ENCODE measurements around the gene RACK1.

Gene RACK1

DNA sequence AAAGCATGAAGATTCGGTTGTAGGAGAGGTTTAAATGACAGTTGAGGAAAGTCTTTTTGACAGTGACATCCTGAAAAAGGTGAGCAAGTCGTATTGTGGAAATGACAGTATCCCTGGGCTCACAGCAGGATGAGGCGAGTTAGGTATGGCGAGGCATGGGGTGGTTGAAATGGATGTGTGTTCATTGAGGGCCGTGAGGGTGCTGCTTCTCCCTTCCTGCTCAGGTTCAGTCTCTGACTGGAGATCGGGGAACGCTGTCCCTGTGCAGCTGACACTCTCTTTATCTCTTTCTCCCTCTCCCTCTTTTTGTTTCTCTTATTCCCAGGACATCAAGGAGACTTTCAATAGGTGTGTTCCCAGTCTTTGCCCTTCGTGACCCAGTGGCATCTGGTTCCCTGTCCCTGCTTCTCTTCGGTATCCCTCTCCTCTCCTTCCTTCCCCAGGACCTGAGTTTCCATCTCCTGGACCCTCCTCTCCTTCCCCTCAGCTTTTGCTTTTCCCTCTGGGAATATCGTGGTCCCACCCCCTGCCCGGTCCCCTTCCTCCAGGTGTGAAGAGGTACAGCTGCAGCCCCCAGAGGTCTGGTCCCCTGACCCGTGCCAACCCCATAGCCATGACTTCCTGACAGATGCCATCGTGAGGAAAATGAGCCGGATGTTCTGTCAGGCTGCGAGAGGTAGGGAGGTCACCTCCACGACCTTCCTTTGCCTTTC lies 10.5 kb downstream of the RACK1 start:
- H3K4me1 ChIP-seq (ENCODE audit: insufficient read depth, low read length, severe bottlenecking): peaks cover 30% of the 10 kb centered on the region
- H3K9me2 ChIP-seq (ENCODE audit: low read depth, low read length): no peaks in the 10 kb centered on the region
- no peaks in the 10 kb centered on the region for H4K20me1 ChIP-seq (ENCODE audit: insufficient read depth, low read length)
- H3K9me3 ChIP-seq (ENCODE audit: low read length): no peaks in the 10 kb centered on the region
- no peaks in the 10 kb centered on the region for H3K79me2 ChIP-seq (ENCODE audit: insufficient read depth, low read length)
- no peaks in the 10 kb centered on the region for H3K27me3 ChIP-seq (ENCODE audit: insufficient read depth, low read length)
- H3K4me3 ChIP-seq (ENCODE audit: low read depth, low read length, poor library complexity, severe bottlenecking): no peak overlapping the region
- TF ChIP-seq, protein P1, sequence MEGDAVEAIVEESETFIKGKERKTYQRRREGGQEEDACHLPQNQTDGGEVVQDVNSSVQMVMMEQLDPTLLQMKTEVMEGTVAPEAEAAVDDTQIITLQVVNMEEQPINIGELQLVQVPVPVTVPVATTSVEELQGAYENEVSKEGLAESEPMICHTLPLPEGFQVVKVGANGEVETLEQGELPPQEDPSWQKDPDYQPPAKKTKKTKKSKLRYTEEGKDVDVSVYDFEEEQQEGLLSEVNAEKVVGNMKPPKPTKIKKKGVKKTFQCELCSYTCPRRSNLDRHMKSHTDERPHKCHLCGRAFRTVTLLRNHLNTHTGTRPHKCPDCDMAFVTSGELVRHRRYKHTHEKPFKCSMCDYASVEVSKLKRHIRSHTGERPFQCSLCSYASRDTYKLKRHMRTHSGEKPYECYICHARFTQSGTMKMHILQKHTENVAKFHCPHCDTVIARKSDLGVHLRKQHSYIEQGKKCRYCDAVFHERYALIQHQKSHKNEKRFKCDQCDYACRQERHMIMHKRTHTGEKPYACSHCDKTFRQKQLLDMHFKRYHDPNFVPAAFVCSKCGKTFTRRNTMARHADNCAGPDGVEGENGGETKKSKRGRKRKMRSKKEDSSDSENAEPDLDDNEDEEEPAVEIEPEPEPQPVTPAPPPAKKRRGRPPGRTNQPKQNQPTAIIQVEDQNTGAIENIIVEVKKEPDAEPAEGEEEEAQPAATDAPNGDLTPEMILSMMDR (IDR thresholded peaks at IDR 0.05; ENCODE audit: low read length): no peak
- no peak for TF ChIP-seq EZH2 (IDR thresholded peaks at IDR 0.05; ENCODE audit: borderline replicate concordance, low read length)
- H3K4me2 ChIP-seq (ENCODE audit: low read length): no peak overlapping the region
- H3K9ac ChIP-seq (ENCODE audit: low read length): no peak overlapping the region
- H3K36me3 ChIP-seq (ENCODE audit: insufficient read depth, low read length): peaks cover 79% of the 10 kb centered on the region
- no peak overlapping the region for H2AFZ ChIP-seq (ENCODE audit: low read length)
- H3K27ac ChIP-seq (ENCODE audit: low read depth, low read length, poor library complexity, severe bottlenecking): peak overlapping the region; percentile 16
- H3F3A ChIP-seq (ENCODE audit: insufficient read depth, low read length): peaks cover 25% of the 10 kb centered on the region

DNA sequence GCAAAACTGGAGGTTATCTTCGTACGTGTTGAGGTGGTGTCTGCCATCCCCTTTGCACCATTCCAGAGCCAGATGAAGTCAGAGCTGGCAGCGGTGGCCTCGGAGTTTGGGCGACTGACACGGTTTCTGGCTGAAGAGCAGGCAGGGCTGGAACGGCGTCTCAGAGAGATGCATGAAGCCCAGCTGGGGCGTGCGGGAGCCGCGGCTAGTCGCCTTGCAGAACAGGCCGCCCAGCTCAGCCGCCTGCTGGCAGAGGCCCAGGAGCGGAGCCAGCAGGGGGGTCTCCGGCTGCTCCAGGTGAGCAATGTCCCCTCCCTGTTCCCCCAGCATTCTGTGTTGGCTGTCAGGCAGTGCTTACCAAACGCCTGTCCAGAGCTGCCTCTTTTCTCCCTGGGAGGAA lies 11.1 kb downstream of the RACK1 start:
- no peaks in the 10 kb centered on the region for H3K9me2 ChIP-seq (ENCODE audit: low read depth, low read length)
- peaks cover 30% of the 10 kb centered on the region for H3K4me1 ChIP-seq (ENCODE audit: insufficient read depth, low read length, severe bottlenecking)
- no peak for TF ChIP-seq EZH2 (IDR thresholded peaks at IDR 0.05; ENCODE audit: borderline replicate concordance, low read length)
- TF ChIP-seq, protein P1 (IDR thresholded peaks at IDR 0.05; ENCODE audit: low read length): no peak
- peaks cover 78% of the 10 kb centered on the region for H3K36me3 ChIP-seq (ENCODE audit: insufficient read depth, low read length)
- no peak overlapping the region for H2AFZ ChIP-seq (ENCODE audit: low read length)
- H3K79me2 ChIP-seq (ENCODE audit: insufficient read depth, low read length): no peaks in the 10 kb centered on the region
- H3F3A ChIP-seq (ENCODE audit: insufficient read depth, low read length): peaks cover 20% of the 10 kb centered on the region
- H3K4me3 ChIP-seq (ENCODE audit: low read depth, low read length, poor library complexity, severe bottlenecking): no peak overlapping the region
- no peak overlapping the region for H3K4me2 ChIP-seq (ENCODE audit: low read length)
- H3K9me3 ChIP-seq (ENCODE audit: low read length): no peaks in the 10 kb centered on the region
- no peaks in the 10 kb centered on the region for H4K20me1 ChIP-seq (ENCODE audit: insufficient read depth, low read length)
- no peak overlapping the region for H3K27ac ChIP-seq (ENCODE audit: low read depth, low read length, poor library complexity, severe bottlenecking)
- H3K27me3 ChIP-seq (ENCODE audit: insufficient read depth, low read length): no peaks in the 10 kb centered on the region
- H3K9ac ChIP-seq (ENCODE audit: low read length): no peak overlapping the region

DNA sequence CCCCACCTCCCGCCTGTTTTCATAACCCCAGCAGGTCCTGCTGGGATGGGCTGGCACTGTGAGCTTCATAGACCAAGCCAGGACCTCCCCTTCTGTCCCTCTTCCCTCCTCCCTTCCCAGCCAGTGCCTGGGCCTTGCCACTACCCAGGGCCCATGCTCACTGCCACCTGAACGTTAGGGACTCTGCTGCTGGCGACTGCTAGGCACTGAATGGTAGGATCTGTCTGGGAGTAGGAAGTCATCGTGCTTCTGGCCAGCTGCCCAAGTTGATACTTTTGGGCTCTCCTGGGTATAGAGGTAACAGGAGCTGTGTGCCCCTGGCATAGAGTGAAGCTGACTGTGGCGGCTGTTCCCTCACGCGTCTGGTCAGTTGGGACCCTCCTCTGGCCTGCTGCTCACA lies 12.3 kb downstream of the RACK1 start:
- TF ChIP-seq EZH2 (IDR thresholded peaks at IDR 0.05; ENCODE audit: borderline replicate concordance, low read length): no peak
- TF ChIP-seq, protein P1 (IDR thresholded peaks at IDR 0.05; ENCODE audit: low read length): no peak
- Histone ChIP-seq H3K9ac (ENCODE audit: low read length) (no peak overlapping the region), H3K9me3 (ENCODE audit: low read length) (no peaks in the 10 kb centered on the region), H3K27ac (ENCODE audit: low read depth, low read length, poor library complexity, severe bottlenecking) (no peak overlapping the region), H4K20me1 (ENCODE audit: insufficient read depth, low read length) (no peaks in the 10 kb centered on the region), H3F3A (ENCODE audit: insufficient read depth, low read length) (peaks cover 13% of the 10 kb centered on the region; the same call in 1 of the 2 replicates), H3K79me2 (ENCODE audit: insufficient read depth, low read length) (no peaks in the 10 kb centered on the region), H3K4me3 (ENCODE audit: low read depth, low read length, poor library complexity, severe bottlenecking) (no peak overlapping the region), H3K27me3 (ENCODE audit: insufficient read depth, low read length) (no peaks in the 10 kb centered on the region), H2AFZ (ENCODE audit: low read length) (no peak overlapping the region), H3K36me3 (ENCODE audit: insufficient read depth, low read length) (peaks cover 70% of the 10 kb centered on the region), H3K4me2 (ENCODE audit: low read length) (no peak overlapping the region), H3K4me1 (ENCODE audit: insufficient read depth, low read length, severe bottlenecking) (peaks cover 30% of the 10 kb centered on the region), H3K9me2 (ENCODE audit: low read depth, low read length) (no peaks in the 10 kb centered on the region)

All from OCI-LY1 (cell line).